Small intestine (tissue), 7 donors: ENCODE measurements around the gene SNRNP25. TPM values are rescaled to one million over a fixed set of nuclear protein-coding genes. Genes with fewer than 3 reads are reported as not detected.
"Not testable (repeated sequence)": the region's sequence is repeated elsewhere in the genome, so short reads cannot be mapped to it uniquely, and the experiment has no call there.

ENCODE experiments used
- DNase-seq, 2 donors: peaks; one replicate each; pipeline versions ENCODE4 v3.0.0 to v3.0.0-alpha.2; 2013
- FAIRE-seq: peaks from 2 replicates; lab custom pipeline; 2012; peaks lifted over from hg19 to GRCh38; lab: Jason Lieb, UNC
- H3K27ac ChIP-seq, 3 donors: one replicate each; pipeline ENCODE4 v1.5.1; 2013; ENCODE audit warnings: low read length in 2 of 3, mild to moderate bottlenecking in 2 of 3, control low read depth in 1 of 3, inconsistent platforms in 1 of 3, low read depth in 1 of 3, moderate library complexity in 1 of 3
- H3K27me3 ChIP-seq, 3 donors: one replicate each; pipeline ENCODE4 v1.6.1; 2013; ENCODE audit warnings: low read length in 3 of 3, inconsistent platforms in 1 of 3; ENCODE audit not compliant: control insufficient read depth in 3 of 3, insufficient read depth in 3 of 3
- H3K36me3 ChIP-seq, 3 donors: one replicate each; pipeline ENCODE4 v1.6.1; 2013; ENCODE audit warnings: low read length in 3 of 3, inconsistent platforms in 1 of 3, low read depth in 1 of 3, mild to moderate bottlenecking in 1 of 3, moderate library complexity in 1 of 3; ENCODE audit not compliant: control insufficient read depth in 3 of 3, insufficient read depth in 2 of 3
- H3K4me1 ChIP-seq, 3 donors: one replicate each; pipeline ENCODE4 v1.6.1; 2013; ENCODE audit warnings: low read length in 2 of 3, inconsistent platforms in 1 of 3, low read depth in 1 of 3, mild to moderate bottlenecking in 1 of 3, moderate library complexity in 1 of 3; ENCODE audit not compliant: control insufficient read depth in 3 of 3, insufficient read depth in 2 of 3
- H3K4me3 ChIP-seq, 3 donors: one replicate each; pipeline ENCODE4 v1.5.1; 2013; ENCODE audit warnings: low read length in 3 of 3, control low read depth in 1 of 3, inconsistent platforms in 1 of 3, low read depth in 1 of 3, mild to moderate bottlenecking in 1 of 3, moderate library complexity in 1 of 3
- H3K9me3 ChIP-seq, 2 donors: one replicate each; pipeline ENCODE4 v1.6.1; 2013; ENCODE audit warnings: low read depth in 1 of 2, low read length in 1 of 2; ENCODE audit not compliant: control insufficient read depth in 2 of 2, insufficient read depth in 1 of 2
- WGBS, 3 donors: extraction: QIAGEN DNeasy Blood & Tissue Kit; methylation state at CpG; one replicate each; pipeline ENCODE4 v1.1.7; 2013; 5-methylcytosine and 5-hydroxymethylcytosine counted together
- polyA plus RNA-seq, 4 donors: library from polyadenylated mRNA; stranded (reverse) in 3 of 4; unstranded in 1 of 4; fragments of 200-250 nt in 3 of 4; fragments of 120-200 nt in 1 of 4; gene quantifications; one replicate each; pipeline versions ENCODE4 v1.2.1 to v1.2.3, GENCODE V29; 2013
- donor health status: healthy with polysubstance abuse.
- donor health status: control.
- donor health status: control.
- donor health status: Bipolar disorder and iron deficiency.
- donor health status: healthy.

Gene SNRNP25
- polyA plus RNA-seq, 4 donors, result 17.3 to 38.2 (median 27.6) TPM

DNA sequence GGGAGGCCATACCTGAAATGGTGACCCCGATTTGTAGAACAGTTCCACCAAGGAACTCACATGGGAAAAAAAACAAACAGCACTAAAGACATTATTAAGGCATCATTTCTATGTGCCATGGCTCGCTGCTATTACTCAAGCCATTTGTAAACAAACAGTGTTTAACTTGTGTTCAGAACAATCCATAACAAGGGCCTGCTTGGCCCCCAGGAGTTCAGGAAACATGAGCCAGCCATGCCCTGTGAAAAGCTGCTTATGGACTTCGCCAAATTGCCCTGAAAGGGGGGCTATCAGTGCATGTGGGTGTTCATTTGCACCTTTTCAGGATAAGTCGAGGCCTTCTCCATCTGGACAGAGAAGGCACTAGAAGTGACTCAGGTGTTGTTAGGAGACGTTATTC lies 8.2 kb upstream of the SNRNP25 start:
- Histone ChIP-seq H3K36me3 (peaks cover 7 to 24% (median 7%) of the 10 kb centered on the region in 3 donors), H3K9me3 (no peaks in the 10 kb centered on the region), H3K4me3 (no peak overlapping the region), H3K4me1 (no peaks in the 10 kb centered on the region), H3K27ac (no peak overlapping the region), H3K27me3 (no peaks in the 10 kb centered on the region)
- FAIRE-seq (no peak), DNase-seq (no peak)
- 83 to 92% (median 85%) methylated on average over 5 of the region's 5 CpGs for WGBS, 3 donors

GRCh38 chr16:46510-46909 lies 7.1 kb upstream of the SNRNP25 start:
- not testable (repeated sequence) for DNase-seq, H3K9me3 ChIP-seq, H3K27ac ChIP-seq, H3K27me3 ChIP-seq, H3K4me1 ChIP-seq, FAIRE-seq, H3K4me3 ChIP-seq
- WGBS, 3 donors, result 93 to 97% (median 95%) methylated on average over 7 of the region's 7 CpGs
- peaks cover 7 to 28% (median 7%) of the 10 kb centered on the region in 3 donors for H3K36me3 ChIP-seq

- Histone ChIP-seq H3K27me3 (no peaks in the 10 kb centered on the region), H3K4me3 (no peak overlapping the region), H3K27ac (no peak overlapping the region), H3K36me3 (peaks cover 7 to 26% (median 7%) of the 10 kb centered on the region in 3 donors), H3K4me1 (no peaks in the 10 kb centered on the region), H3K9me3 (no peaks in the 10 kb centered on the region)
- DNase-seq (no peak), FAIRE-seq (no peak)
- 94 to 98% (median 94%) methylated on average over 7 of the region's 7 CpGs for WGBS, 3 donors
These were observed 6.4 kb upstream of the SNRNP25 start for GRCh38 chr16:47234-47633.

DNA sequence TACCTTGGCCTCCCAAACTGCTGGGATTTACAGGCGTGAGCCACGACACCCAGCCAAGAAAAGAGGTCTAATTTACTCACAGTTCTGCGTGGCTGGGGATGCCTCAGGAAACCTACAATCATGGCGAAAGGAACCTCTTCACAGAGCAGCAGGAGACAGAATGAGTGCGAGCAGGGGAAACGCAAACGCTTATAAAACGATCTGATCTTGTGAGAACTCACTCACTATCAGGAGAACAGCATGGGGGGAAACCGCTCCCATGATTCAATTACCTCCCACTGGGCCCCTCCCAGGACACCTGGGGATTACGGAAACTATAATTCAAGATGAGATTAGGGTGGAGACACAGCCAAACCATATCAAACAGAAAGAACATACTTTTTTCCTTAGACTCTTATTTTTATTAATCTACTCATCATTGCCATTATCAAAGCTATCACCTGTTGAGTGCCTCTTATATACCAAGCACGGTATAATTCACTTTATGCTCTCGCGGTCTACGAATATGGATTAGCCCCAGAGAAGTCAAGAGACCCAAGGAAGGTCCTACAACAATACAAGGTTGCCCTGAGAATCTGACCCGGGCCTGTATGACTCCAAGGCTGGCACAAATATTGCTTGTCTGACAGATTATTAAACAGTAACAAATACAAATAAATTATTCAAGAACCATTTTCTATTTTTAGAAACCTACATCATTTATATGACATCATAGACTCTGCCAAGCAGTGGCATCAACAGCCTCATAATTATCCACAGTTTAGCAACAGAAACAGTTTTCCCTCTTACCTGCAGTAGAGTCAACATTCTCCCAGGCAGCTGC lies 2.6 kb upstream of the SNRNP25 start:
- Histone ChIP-seq H3K27me3 (no peaks in the 10 kb centered on the region), H3K4me3 (no peak overlapping the region), H3K9me3 (no peaks in the 10 kb centered on the region), H3K4me1 (peaks cover 0 to 6% (median 2%) of the 10 kb centered on the region in 3 donors), H3K36me3 (peaks cover 2 to 27% (median 2%) of the 10 kb centered on the region in 3 donors), H3K27ac (no peak overlapping the region)
- DNase-seq (no peak), FAIRE-seq (no peak)
- 88 to 89% (median 88%) methylated on average over 15 of the region's 15 CpGs for WGBS, 3 donors

GRCh38 chr16:54237-54581 lies 581 bp downstream of the SNRNP25 start:
- WGBS, 3 donors, result 21 to 43% (median 22%) methylated on average over 12 of the region's 12 CpGs
- H3K9me3 ChIP-seq, result no peaks in the 10 kb centered on the region
- H3K27ac ChIP-seq, result no peak overlapping the region
- no peaks in the 10 kb centered on the region for H3K27me3 ChIP-seq
- peaks cover 0 to 51% (median 0%) of the 10 kb centered on the region in 3 donors for H3K36me3 ChIP-seq
- H3K4me3 ChIP-seq, result peak overlapping the region; percentile 70 to 88 (median 77)
- FAIRE-seq (no peak), DNase-seq (no peak)
- peaks cover 0 to 6% (median 2%) of the 10 kb centered on the region in 3 donors for H3K4me1 ChIP-seq

GRCh38 chr16:55571-56136 lies 2.0 kb downstream of the SNRNP25 start:
- peaks cover 0 to 55% (median 0%) of the 10 kb centered on the region in 3 donors for H3K36me3 ChIP-seq
- WGBS, 3 donors, result 89 to 96% (median 94%) methylated on average over 11 of the region's 11 CpGs
- H3K27ac ChIP-seq, result no peak overlapping the region
- H3K4me3 ChIP-seq, result no peak overlapping the region
- H3K27me3 ChIP-seq, result no peaks in the 10 kb centered on the region
- H3K4me1 ChIP-seq, result peaks cover 0 to 6% (median 2%) of the 10 kb centered on the region in 3 donors
- DNase-seq (no peak), FAIRE-seq (no peak)
- no peaks in the 10 kb centered on the region for H3K9me3 ChIP-seq

GRCh38 chr16:56231-56927 lies 2.8 kb downstream of the SNRNP25 start:
- H3K36me3 ChIP-seq, result peaks cover 0 to 57% (median 0%) of the 10 kb centered on the region in 3 donors
- H3K4me1 ChIP-seq, result peaks cover 0 to 6% (median 2%) of the 10 kb centered on the region in 3 donors
- no peaks in the 10 kb centered on the region for H3K27me3 ChIP-seq
- H3K9me3 ChIP-seq, result no peaks in the 10 kb centered on the region
- no peak overlapping the region for H3K4me3 ChIP-seq
- WGBS, 3 donors, result 89 to 94% (median 93%) methylated on average over 17 of the region's 17 CpGs
- FAIRE-seq, result no peak
- no peak for DNase-seq
- no peak overlapping the region for H3K27ac ChIP-seq

GRCh38 chr16:57711-58110 lies 4.1 kb downstream of the SNRNP25 start:
- FAIRE-seq, result no peak
- H3K36me3 ChIP-seq, result peaks cover 0 to 68% (median 0%) of the 10 kb centered on the region in 3 donors
- H3K27ac ChIP-seq, result no peak overlapping the region
- H3K4me1 ChIP-seq, result peaks cover 0 to 6% (median 2%) of the 10 kb centered on the region in 3 donors
- H3K4me3 ChIP-seq, result no peak overlapping the region
- H3K9me3 ChIP-seq, result no peaks in the 10 kb centered on the region
- DNase-seq, result no peak
- no peaks in the 10 kb centered on the region for H3K27me3 ChIP-seq
- WGBS, 3 donors, result 80 to 86% (median 81%) methylated on average over 8 of the region's 8 CpGs
